Neuronal stem cell (in vitro differentiated cells): Measurements from ENCODE around the gene CHL1.
A peak's percentile ranks its signal among the peaks of the same experiment; 100 is the strongest.

ENCODE experiments used
- DNase-seq: peaks from one replicate; pipeline ENCODE4 v3.0.0-alpha.2; 2013; ENCODE audit warnings: low spot score
- H2AFZ ChIP-seq: one replicate; pipeline ENCODE4 v1.6.1; 2013; ENCODE audit warnings: mild to moderate bottlenecking, low read length, inconsistent platforms
- H2AK5ac ChIP-seq: 2 replicates; pipeline ENCODE4 v1.6.1; 2013; ENCODE audit warnings: low read depth, mild to moderate bottlenecking, inconsistent platforms, low read length, moderate library complexity, mixed read lengths
- H2BK120ac ChIP-seq: 2 replicates; pipeline ENCODE4 v1.6.1; 2013; ENCODE audit warnings: low read depth, mild to moderate bottlenecking, inconsistent platforms, low read length, moderate library complexity, mixed read lengths
- H2BK12ac ChIP-seq: one replicate; pipeline ENCODE4 v1.6.1; 2013; ENCODE audit warnings: low read length, inconsistent platforms
- H2BK15ac ChIP-seq: 2 replicates; pipeline ENCODE4 v1.6.1; 2013; ENCODE audit warnings: mild to moderate bottlenecking, low read length, inconsistent platforms, mixed read lengths
- H2BK5ac ChIP-seq: one replicate; pipeline ENCODE4 v1.6.1; 2013; ENCODE audit warnings: inconsistent platforms, mild to moderate bottlenecking, low read length, moderate library complexity
- H3K14ac ChIP-seq: one replicate; pipeline ENCODE4 v1.6.1; 2013; ENCODE audit warnings: low read length, inconsistent platforms
- H3K18ac ChIP-seq: 2 replicates; pipeline ENCODE4 v1.6.1; 2013; ENCODE audit warnings: low read length, inconsistent platforms
- H3K23ac ChIP-seq: 2 replicates; pipeline ENCODE4 v1.6.1; 2013; ENCODE audit warnings: low read depth, mild to moderate bottlenecking, mixed read lengths, low read length, inconsistent platforms; ENCODE audit not compliant: poor library complexity
- H3K27ac ChIP-seq: replicated peaks from 3 replicates; pipeline ENCODE4 v1.5.1; 2013; ENCODE audit warnings: low read length, inconsistent platforms
- H3K27me3 ChIP-seq, 3 experiments: 2 replicates each; pipeline ENCODE4 v1.6.1; 2013; ENCODE audit warnings: low read length in 3 of 3, mild to moderate bottlenecking in 2 of 3, inconsistent platforms in 1 of 3, low read depth in 1 of 3, mixed read lengths in 1 of 3, moderate library complexity in 1 of 3; ENCODE audit not compliant: control insufficient read depth in 3 of 3, insufficient read depth in 3 of 3
- H3K36me3 ChIP-seq, 2 donors: replicated peaks in 1 of 2; 2 replicates each; pipeline ENCODE4 v1.6.1; 2013; ENCODE audit warnings: low read length in 2 of 2; ENCODE audit not compliant: control insufficient read depth in 2 of 2, insufficient read depth in 2 of 2
- H3K4ac ChIP-seq: 2 replicates; pipeline ENCODE4 v1.6.1; 2013; ENCODE audit warnings: inconsistent platforms, mild to moderate bottlenecking, low read length, moderate library complexity
- H3K4me1 ChIP-seq, 2 donors: 1 replicate in 1 of 2; 2 replicates in 1 of 2; pipeline ENCODE4 v1.6.1; 2013; ENCODE audit warnings: low read length in 2 of 2, low read depth in 1 of 2; ENCODE audit not compliant: control insufficient read depth in 2 of 2, insufficient read depth in 1 of 2
- H3K4me2 ChIP-seq: one replicate; pipeline ENCODE4 v1.6.1; 2013; ENCODE audit warnings: mild to moderate bottlenecking, low read length, inconsistent platforms; ENCODE audit not compliant: insufficient read depth, poor library complexity, severe bottlenecking
- H3K4me3 ChIP-seq, 2 donors: 2 replicates each; pipeline ENCODE4 v1.5.1; 2013; ENCODE audit warnings: low read length in 2 of 2, mild to moderate bottlenecking in 2 of 2, inconsistent platforms in 1 of 2, moderate library complexity in 1 of 2
- H3K79me1 ChIP-seq: one replicate; pipeline ENCODE4 v1.6.1; 2013; ENCODE audit warnings: low read depth, mild to moderate bottlenecking, inconsistent platforms, low read length, moderate library complexity
- H3K9ac ChIP-seq: one replicate; pipeline ENCODE4 v1.6.1; 2013; ENCODE audit warnings: mild to moderate bottlenecking, low read depth, low read length, inconsistent platforms; ENCODE audit not compliant: poor library complexity
- H3K9me3 ChIP-seq, 2 donors: replicated peaks in 1 of 2; 2 replicates each; pipeline versions ENCODE3 to v1.6.1; 2013; ENCODE audit warnings: low read length in 2 of 2, mild to moderate bottlenecking in 2 of 2, inconsistent platforms in 1 of 2, low read depth in 1 of 2, mixed read lengths in 1 of 2, moderate library complexity in 1 of 2; ENCODE audit not compliant: control insufficient read depth in 2 of 2, insufficient read depth in 1 of 2
- H4K8ac ChIP-seq: one replicate; pipeline ENCODE4 v1.6.1; 2013; ENCODE audit warnings: low read depth, mild to moderate bottlenecking, inconsistent platforms, low read length, moderate library complexity
- H4K91ac ChIP-seq: one replicate; pipeline ENCODE4 v1.6.1; 2013; ENCODE audit warnings: low read length, low read depth, mild to moderate bottlenecking, inconsistent platforms; ENCODE audit not compliant: poor library complexity
- WGBS, 2 donors: extraction: QIAGEN DNeasy Blood & Tissue Kit; methylation state at CpG; one replicate each; pipeline ENCODE4 v1.1.7; 2013; ENCODE audit warnings: missing lambda C conversion rate in 2 of 2, mixed read lengths in 1 of 2; ENCODE audit not compliant: insufficient read length in 2 of 2, insufficient replicate concordance in 1 of 2; ENCODE audit errors: extremely low coverage in 2 of 2; 5-methylcytosine and 5-hydroxymethylcytosine counted together

CHL1 gene

DNA sequence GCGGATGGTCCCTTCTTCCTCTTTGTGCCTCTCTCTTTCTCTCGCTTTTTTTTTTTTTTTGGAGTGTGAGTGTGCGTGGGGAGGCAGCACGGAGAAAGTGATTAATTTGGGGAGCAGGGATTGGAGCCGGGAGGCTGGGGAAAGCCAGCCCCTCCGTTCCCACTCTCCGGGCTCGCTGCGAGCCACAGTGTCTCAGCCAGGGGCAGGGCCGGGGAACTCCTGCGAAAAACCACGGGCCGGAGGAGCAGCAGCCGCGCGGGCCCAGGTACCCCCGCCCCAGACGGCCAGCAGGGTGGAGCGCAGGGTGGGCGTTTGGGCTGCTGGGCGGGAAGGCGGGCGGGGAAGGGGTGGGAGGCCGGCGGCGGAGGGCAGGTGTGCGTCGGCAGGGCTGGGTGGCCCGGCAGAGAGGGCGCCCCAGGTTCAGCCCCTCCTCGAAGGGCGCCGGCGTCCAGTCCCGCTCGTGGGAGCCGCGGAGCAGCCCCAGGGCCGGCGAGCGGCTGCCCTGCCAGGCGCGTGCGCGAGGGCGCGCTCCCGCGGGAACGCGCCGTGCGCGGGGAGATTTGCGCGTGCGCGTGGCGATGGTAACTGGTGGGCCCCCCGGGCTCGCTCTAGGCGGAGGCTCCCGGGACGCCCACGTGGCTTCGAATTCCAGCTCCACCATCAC lies 1.4 kb downstream of the CHL1 start:
- H3K14ac ChIP-seq, result no peak overlapping the region
- H3K27ac ChIP-seq, result no peak overlapping the region
- H3K79me1 ChIP-seq, result no peaks in the 10 kb centered on the region
- peaks cover 0 to 51% (median 23%) of the 10 kb centered on the region in 3 experiments for H3K27me3 ChIP-seq
- H3K9ac ChIP-seq, result no peak overlapping the region
- H3K4me1 ChIP-seq, result peaks cover 0 to 2% of the 10 kb centered on the region in 2 donors
- peak overlapping the region; percentile 21 for H2AK5ac ChIP-seq
- peak overlapping the region; percentile 36 to 85 for H3K4me3 ChIP-seq
- H2BK120ac ChIP-seq, result no peak overlapping the region
- no peak overlapping the region for H2BK12ac ChIP-seq
- no peak overlapping the region for H3K23ac ChIP-seq
- H4K91ac ChIP-seq, result no peak overlapping the region
- DNase-seq, result peak; percentile 21
- H2BK15ac ChIP-seq, result no peak overlapping the region
- no CpG with 5 or more reads among the region's 66 CpGs for WGBS, 2 donors
- peak overlapping the region; percentile 24 for H3K18ac ChIP-seq
- H4K8ac ChIP-seq, result no peak overlapping the region
- H3K36me3 ChIP-seq, result no peaks in the 10 kb centered on the region
- H2AFZ ChIP-seq, result peak overlapping the region; percentile 83
- peak overlapping the region; percentile 99 for H3K4me2 ChIP-seq
- H3K4ac ChIP-seq, result no peak overlapping the region
- H3K9me3 ChIP-seq, result no peaks in the 10 kb centered on the region
- peak overlapping the region; percentile 24 for H2BK5ac ChIP-seq

DNA sequence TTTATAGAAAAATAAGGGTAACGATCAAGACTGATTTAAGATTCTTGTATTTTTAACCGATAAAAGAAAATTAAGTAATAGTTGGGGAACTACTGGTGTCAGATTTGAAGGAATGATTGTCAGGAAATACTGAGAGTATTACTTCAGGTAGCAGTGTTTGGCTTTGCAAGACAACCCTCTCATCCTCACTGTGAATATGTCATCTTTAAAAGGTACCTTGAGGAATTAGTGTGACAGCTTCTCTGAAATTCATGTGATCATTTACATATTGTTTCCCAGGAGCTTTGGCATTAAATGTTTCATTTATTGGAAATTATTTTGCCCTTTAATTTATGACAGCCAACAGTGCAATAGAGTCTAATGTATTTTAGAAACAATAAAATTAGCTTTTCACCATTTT lies 3.3 kb downstream of the CHL1 start:
- no peak overlapping the region for H3K18ac ChIP-seq
- H2BK5ac ChIP-seq, result no peak overlapping the region
- no peak overlapping the region for H4K91ac ChIP-seq
- H3K4me3 ChIP-seq, result no peak overlapping the region
- H2AK5ac ChIP-seq, result no peak overlapping the region
- no peaks in the 10 kb centered on the region for H3K36me3 ChIP-seq
- H3K27me3 ChIP-seq, result peaks cover 0 to 46% (median 23%) of the 10 kb centered on the region in 3 experiments
- H3K9ac ChIP-seq, result no peak overlapping the region
- H2BK120ac ChIP-seq, result no peak overlapping the region
- no peak overlapping the region for H2BK12ac ChIP-seq
- H2AFZ ChIP-seq, result no peak overlapping the region
- H3K4me2 ChIP-seq, result no peak overlapping the region
- no peak overlapping the region for H3K14ac ChIP-seq
- peaks cover 0 to 2% of the 10 kb centered on the region in 2 donors for H3K4me1 ChIP-seq
- WGBS, 2 donors, result no CpG with 5 or more reads among the region's 2 CpGs
- no peaks in the 10 kb centered on the region for H3K9me3 ChIP-seq
- no peak overlapping the region for H3K27ac ChIP-seq
- no peak for DNase-seq
- H2BK15ac ChIP-seq, result no peak overlapping the region
- no peak overlapping the region for H3K4ac ChIP-seq
- no peak overlapping the region for H3K23ac ChIP-seq
- no peak overlapping the region for H4K8ac ChIP-seq
- H3K79me1 ChIP-seq, result no peaks in the 10 kb centered on the region

DNA sequence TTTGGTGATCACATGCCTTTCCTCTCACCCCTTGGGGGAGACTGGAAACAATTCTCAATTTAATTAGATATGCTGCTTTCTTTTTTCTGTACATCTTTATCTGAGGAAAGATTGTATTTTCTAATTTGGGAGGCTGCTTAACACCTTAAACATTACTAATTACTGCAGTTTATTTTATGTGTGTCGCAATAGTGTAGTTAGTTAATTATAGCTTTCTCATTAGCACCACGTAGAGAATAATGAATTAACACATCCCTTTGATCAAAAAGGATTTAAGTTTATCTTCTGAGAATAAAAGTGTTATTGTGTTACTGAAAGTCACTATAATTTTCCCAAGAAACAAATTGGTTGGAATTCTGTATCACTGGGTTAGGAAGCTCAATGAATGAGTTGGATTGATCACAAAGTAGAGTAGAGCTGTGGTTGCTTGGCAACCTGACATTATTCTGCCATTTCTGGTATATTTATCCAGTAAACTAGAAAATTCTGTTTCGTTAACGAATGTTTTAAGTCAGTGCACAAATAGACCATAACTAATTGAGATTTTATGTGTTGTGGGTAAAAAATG lies 4.3 kb downstream of the CHL1 start:
- Histone ChIP-seq H4K91ac (no peak overlapping the region), H3K4me1 (peaks cover 0 to 2% of the 10 kb centered on the region in 2 donors), H3K27ac (no peak overlapping the region), H3K18ac (no peak overlapping the region), H3K4me2 (no peak overlapping the region), H3K4me3 (no peak overlapping the region), H2AFZ (no peak overlapping the region), H2BK5ac (no peak overlapping the region), H2BK15ac (no peak overlapping the region), H3K4ac (no peak overlapping the region), H2BK12ac (no peak overlapping the region), H3K36me3 (no peaks in the 10 kb centered on the region), H2AK5ac (no peak overlapping the region), H2BK120ac (no peak overlapping the region), H4K8ac (no peak overlapping the region), H3K14ac (no peak overlapping the region), H3K9ac (no peak overlapping the region), H3K79me1 (no peaks in the 10 kb centered on the region), H3K23ac (no peak overlapping the region), H3K9me3 (no peaks in the 10 kb centered on the region), H3K27me3 (peaks cover 0 to 37% (median 20%) of the 10 kb centered on the region in 3 experiments)
- DNase-seq, result no peak
- no CpG with 5 or more reads among the region's 4 CpGs for WGBS, 2 donors

DNA sequence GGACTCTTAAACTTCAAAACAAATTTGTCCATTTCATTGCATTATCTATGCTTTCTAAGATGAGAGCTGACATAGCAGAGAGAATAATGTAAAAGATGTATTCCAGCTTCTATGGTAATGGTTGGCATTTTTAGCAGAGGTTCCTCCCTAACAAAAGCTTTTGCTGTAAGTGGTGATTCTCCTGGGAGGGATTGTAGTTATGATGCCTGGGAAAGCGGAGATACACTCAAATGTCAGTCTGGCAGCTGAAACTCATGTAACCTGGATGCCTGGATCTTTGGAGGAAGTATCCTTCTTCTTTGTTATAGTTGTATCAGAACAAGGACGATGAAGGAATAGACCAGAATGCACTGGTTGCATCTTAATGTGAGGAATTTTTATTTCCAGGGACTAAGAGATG lies 7.5 kb downstream of the CHL1 start:
- Histone ChIP-seq H3K36me3 (no peaks in the 10 kb centered on the region), H3K4me2 (no peak overlapping the region), H3K9ac (no peak overlapping the region), H3K23ac (no peak overlapping the region), H3K18ac (no peak overlapping the region), H4K8ac (no peak overlapping the region), H3K14ac (no peak overlapping the region), H3K4me1 (no peaks in the 10 kb centered on the region), H3K9me3 (no peaks in the 10 kb centered on the region), H3K4me3 (no peak overlapping the region), H3K27me3 (peaks cover 0 to 15% (median 0%) of the 10 kb centered on the region in 3 experiments), H2AK5ac (no peak overlapping the region), H3K79me1 (no peaks in the 10 kb centered on the region), H2BK120ac (no peak overlapping the region), H2BK5ac (no peak overlapping the region), H2AFZ (no peak overlapping the region), H2BK15ac (no peak overlapping the region), H4K91ac (no peak overlapping the region), H3K4ac (no peak overlapping the region), H2BK12ac (no peak overlapping the region), H3K27ac (no peak overlapping the region)
- no CpG with 5 or more reads among the region's 2 CpGs for WGBS, 2 donors
- no peak for DNase-seq
